Kidney (tissue), 14 donors: ENCODE data around the gene AHNAK. TPM values are rescaled to one million over a fixed set of nuclear protein-coding genes. Genes with fewer than 3 reads are reported as not detected.
"Not testable (repeated sequence)": the region's sequence is repeated elsewhere in the genome, so short reads cannot be mapped to it uniquely, and the experiment has no call there.

Source experiments
- DNase-seq, 5 donors: peaks; one replicate each; pipeline ENCODE4 v3.0.0-alpha.2; 2013 to 2020
- FAIRE-seq: peaks from 2 replicates; lab custom pipeline; 2012; peaks lifted over from hg19 to GRCh38; lab: Jason Lieb, UNC
- H3K27ac ChIP-seq, 2 donors: one replicate each; pipeline ENCODE4 v1.7.0; 2013; ENCODE audit warnings: low read depth in 2 of 2, low read length in 2 of 2, inconsistent platforms in 1 of 2
- H3K27me3 ChIP-seq: one replicate; pipeline ENCODE4 v1.7.1; 2013; ENCODE audit warnings: low read length, inconsistent platforms; ENCODE audit not compliant: control insufficient read depth, insufficient read depth
- H3K36me3 ChIP-seq, 3 donors: one replicate each; pipeline versions ENCODE4 v1.7.0 to v1.7.1; 2013; ENCODE audit warnings: low read length in 3 of 3, control low read depth in 1 of 3, inconsistent platforms in 1 of 3; ENCODE audit not compliant: insufficient read depth in 3 of 3, control insufficient read depth in 2 of 3
- H3K4me1 ChIP-seq, 3 donors: one replicate each; pipeline versions ENCODE4 v1.7.0 to v1.7.1; 2013; ENCODE audit warnings: low read length in 3 of 3, inconsistent platforms in 1 of 3, low read depth in 1 of 3; ENCODE audit not compliant: control insufficient read depth in 2 of 3, insufficient read depth in 2 of 3
- H3K4me3 ChIP-seq, 3 donors: one replicate each; pipeline versions ENCODE4 v1.7.0 to v1.8.1; 2013; ENCODE audit warnings: low read length in 3 of 3, control low read depth in 1 of 3, inconsistent platforms in 1 of 3
- H3K9ac ChIP-seq, 3 donors: one replicate each; pipeline versions ENCODE4 v1.7.0 to v1.7.1; 2013; ENCODE audit warnings: low read length in 3 of 3, control low read depth in 1 of 3, inconsistent platforms in 1 of 3
- H3K9me3 ChIP-seq, 3 donors: one replicate each; pipeline versions ENCODE4 v1.7.0 to v1.7.1; 2013; ENCODE audit warnings: low read length in 3 of 3, control low read depth in 1 of 3, inconsistent platforms in 1 of 3; ENCODE audit not compliant: control insufficient read depth in 2 of 3, insufficient read depth in 1 of 3
- CTCF ChIP-seq: IDR thresholded peaks from 3 replicates; pipeline ENCODE4 v1.5.1; 2012; ENCODE audit warnings: mild to moderate bottlenecking, moderate library complexity, borderline replicate concordance; ENCODE audit not compliant: insufficient read depth; ENCODE audit errors: extremely low read depth
- intact Hi-C: fragments of 100-400 bp; cut with DNase I; formaldehyde crosslinking; loops from one replicate; pipeline ENCODE4 v1.11.1; 2022
- polyA plus RNA-seq: library from polyadenylated mRNA; stranded (reverse); fragments of 350-450 nt; fragmentation: Illumina TruSeq; extraction: RNeasy Lipid Tissue Mini Kit (QIAGEN cat#74804); gene quantifications from one replicate; pipeline ENCODE4 v1.2.3, GENCODE V29; 2014; ENCODE audit warnings: low read depth, low replicate concordance; ENCODE audit not compliant: insufficient read depth
- total RNA-seq: library from RNA; stranded (reverse); fragmentation: NEBNext Ultra II Directional; extraction: Animal tissue kit (Norgen Biotek cat#: 25700); gene quantifications from one replicate; pipeline ENCODE4 v1.2.1, GENCODE V29; 2021
- donor health status: control.
- donor health status: control.
- donor health status: control.
- donor health status: control.
- donor health status: control.
- donor health status: DM: yes; HTN: yes; CAD: no.
- donor health status: Normal renal cell carcinoma (clear cell type).

The AHNAK gene
- total and polyA plus RNA-seq, 2 donors from 2014 or later = 36.6 to 700 TPM

GRCh38 chr11:62553839-62554361 lies 7.3 kb upstream of the AHNAK start:
- peak overlapping the region in 1 of 3 donors; percentile 11 for H3K4me3 ChIP-seq
- H3K27ac ChIP-seq = peak overlapping the region; percentile 86 to 90
- H3K4me1 ChIP-seq = peaks cover 5 to 54% (median 54%) of the 10 kb centered on the region in 3 donors
- H3K27me3 ChIP-seq = no peaks in the 10 kb centered on the region
- FAIRE-seq = no peak
- TF ChIP-seq CTCF = no peak
- DNase-seq = no peak
- H3K36me3 ChIP-seq = peaks cover under 1 to 14% (median 3%) of the 10 kb centered on the region in 3 donors
- no peaks in the 10 kb centered on the region for H3K9me3 ChIP-seq
- H3K9ac ChIP-seq = peak overlapping the region in 1 of 3 donors; percentile 51
- intact Hi-C loops = no loop called here

DNA sequence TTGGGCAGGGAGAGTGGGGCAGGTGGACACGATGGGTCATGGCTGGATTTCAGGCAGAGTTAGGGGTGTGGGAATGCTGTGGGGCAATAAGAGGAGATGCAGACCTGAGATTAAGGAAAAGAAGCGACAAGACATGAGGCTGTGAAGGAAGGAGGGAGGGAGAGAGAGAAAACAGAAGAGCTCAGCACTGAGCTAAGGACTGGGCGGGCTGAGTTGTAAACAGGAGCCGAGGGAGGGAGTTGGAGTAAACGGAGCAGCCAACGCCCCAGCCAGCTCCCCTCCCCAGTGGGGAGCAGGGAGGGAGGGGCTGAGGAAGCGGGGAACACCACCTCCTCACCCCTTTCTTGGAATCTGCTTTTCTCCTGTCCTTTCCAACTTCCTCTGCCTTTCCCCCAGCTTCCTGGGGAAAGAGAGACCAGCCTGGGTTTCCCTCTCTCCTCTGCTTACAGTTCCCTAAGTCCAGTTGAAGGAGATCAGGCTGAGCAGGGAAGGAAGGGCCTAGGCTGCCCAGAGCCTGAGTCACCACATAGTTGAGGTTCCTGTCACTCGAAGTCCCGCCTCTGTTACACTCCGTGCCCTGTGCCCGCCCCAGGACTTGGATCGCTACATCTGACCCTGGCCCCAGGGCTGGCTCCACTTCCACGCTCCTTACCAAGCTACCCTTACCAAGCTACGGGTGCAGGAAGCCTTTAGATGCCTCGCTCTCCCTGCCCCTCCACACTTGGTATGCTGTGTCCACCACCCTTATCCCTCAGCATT lies 6.7 kb upstream of the AHNAK start:
- DNase-seq (peak; percentile 77 to 97 (median 87)), FAIRE-seq (no peak)
- peaks cover 5 to 57% (median 57%) of the 10 kb centered on the region in 3 donors for H3K4me1 ChIP-seq
- H3K9me3 ChIP-seq = no peaks in the 10 kb centered on the region
- peak overlapping the region; percentile 86 to 90 for H3K27ac ChIP-seq
- H3K9ac ChIP-seq = peak overlapping the region in 2 of 3 donors; percentile 4 to 51
- H3K36me3 ChIP-seq = peaks cover 0 to 8% (median 0%) of the 10 kb centered on the region in 3 donors
- H3K4me3 ChIP-seq = peak overlapping the region; percentile 5 to 18 (median 11)
- no peaks in the 10 kb centered on the region for H3K27me3 ChIP-seq
- intact Hi-C loops = no loop called here
- TF ChIP-seq CTCF = no peak

DNA sequence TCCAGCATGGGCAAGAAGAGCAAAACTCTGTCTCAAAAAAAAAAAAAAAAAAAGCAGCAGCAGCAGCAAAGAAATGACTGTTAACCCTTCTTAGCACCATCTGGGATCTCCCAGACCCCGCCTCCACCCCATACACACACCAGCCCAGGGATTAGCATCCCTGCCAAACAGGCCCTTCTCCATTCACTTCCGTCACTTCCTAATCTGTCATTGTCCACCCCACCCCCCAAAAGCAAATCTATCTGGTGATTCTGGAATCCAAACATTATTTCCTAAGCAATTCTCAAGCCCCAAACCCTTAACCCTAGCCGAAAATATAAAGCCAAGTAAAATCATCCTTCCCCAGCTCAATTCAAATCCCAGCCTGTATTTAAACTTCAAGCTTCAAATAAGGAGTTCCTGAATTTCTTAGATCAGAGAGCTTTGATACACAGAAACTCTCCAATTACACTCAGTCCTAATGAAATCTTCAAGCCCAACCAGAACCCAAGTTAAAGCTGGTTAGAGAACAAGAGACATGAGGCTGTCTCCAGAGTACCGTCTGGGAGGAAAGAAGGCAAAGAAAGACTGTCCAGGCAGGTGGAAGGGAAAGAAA lies 6.0 kb upstream of the AHNAK start:
- Histone ChIP-seq H3K27ac (peak overlapping the region; percentile 86 to 90), H3K9ac (peak overlapping the region in 2 of 3 donors; percentile 4 to 51), H3K4me1 (peaks cover 5 to 63% (median 61%) of the 10 kb centered on the region in 3 donors), H3K9me3 (no peaks in the 10 kb centered on the region), H3K36me3 (peaks cover 0 to 7% (median 0%) of the 10 kb centered on the region in 3 donors), H3K4me3 (peak overlapping the region; percentile 1 to 18 (median 5)), H3K27me3 (no peaks in the 10 kb centered on the region)
- TF ChIP-seq CTCF = no peak
- FAIRE-seq (no peak), DNase-seq (peak in 2 of 5 donors; percentile 61 to 65)
- intact Hi-C loops = no loop called here

DNA sequence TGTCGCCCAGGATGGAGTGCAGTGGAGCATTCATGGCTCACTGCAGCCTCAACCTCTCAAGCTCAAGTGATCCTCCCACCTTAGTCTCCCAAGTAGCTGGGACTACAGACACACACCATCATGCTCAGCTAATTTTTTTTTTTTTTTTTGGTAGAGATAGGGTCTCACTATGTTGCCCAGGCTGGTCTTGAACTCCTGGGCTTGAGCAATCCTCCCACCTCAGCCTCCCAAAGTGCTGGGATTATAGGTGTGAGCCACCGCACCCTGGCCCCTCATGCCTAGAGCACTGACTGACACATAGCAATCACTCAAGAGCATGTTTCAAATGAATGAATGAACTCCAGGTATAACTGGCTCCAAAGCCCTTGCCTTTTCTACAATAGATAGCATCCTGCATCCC lies 3.9 kb upstream of the AHNAK start:
- FAIRE-seq, H3K27ac ChIP-seq, H3K9ac ChIP-seq, DNase-seq, H3K36me3 ChIP-seq, H3K9me3 ChIP-seq, H3K27me3 ChIP-seq, H3K4me3 ChIP-seq, intact Hi-C loops: not testable (repeated sequence)
- H3K4me1 ChIP-seq = peaks cover 5 to 52% (median 48%) of the 10 kb centered on the region in 3 donors
